GM10847 (cell line): ENCODE data around the gene GADL1.

Source experiments
- POLR2A ChIP-seq: IDR thresholded peaks from 2 replicates; pipeline ENCODE4 v1.6.1; 2011; ENCODE audit not compliant: insufficient read length; ENCODE audit errors: extremely low read depth

The GADL1 gene

DNA sequence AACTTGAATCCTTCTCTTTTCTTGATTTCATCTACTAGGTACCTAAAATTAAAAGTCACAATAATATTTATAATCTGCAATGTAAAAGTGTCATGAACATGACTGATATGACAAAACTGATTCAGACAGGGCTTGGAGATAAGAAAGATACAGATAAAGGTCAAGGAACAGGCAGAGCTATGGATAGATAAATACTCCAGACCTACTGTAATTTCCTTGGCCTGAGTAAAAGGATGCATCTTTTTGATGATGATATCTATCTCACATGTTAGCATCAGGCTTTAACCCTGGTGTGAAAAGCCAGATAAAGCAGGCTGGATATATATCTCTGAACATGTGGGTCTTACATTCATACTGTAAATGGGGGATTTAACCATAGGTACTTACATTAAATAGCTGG is 108.1 kb downstream of the GADL1 start:
- TF ChIP-seq POLR2A: no peak

DNA sequence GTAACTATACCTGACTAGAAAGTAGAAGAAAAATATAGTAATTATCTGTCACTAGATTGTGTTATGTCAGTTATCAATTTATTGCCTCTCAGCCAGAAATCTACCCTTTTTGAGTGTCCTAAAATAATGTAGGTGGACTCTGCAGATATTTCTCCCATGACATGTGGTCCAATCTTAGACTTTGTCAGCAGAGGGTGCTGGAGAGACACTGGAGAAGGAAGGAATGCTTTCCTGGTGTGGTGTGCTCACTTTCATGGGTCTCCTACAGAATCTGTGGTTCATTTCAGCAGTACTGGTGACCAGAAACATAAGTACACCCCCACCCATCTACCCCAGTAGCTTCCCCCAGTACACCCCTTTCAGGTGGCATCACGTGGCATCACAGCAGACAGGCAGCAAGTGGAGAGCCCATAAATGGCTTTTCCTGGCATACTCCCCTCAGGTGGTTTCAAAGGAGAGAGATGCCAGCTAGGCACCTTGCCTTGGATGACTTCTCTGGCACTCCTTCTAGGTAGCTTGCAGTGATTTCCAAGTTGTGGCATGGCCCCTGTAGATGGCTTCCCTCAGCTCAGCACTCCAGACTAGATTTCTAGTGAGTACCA is 114.7 kb downstream of the GADL1 start:
- TF ChIP-seq POLR2A: no peak

- no peak for TF ChIP-seq POLR2A
Measured at GRCh38 chr3:30778933-30779332, 115.5 kb downstream of the GADL1 start.

- no peak for TF ChIP-seq POLR2A
Measured at GRCh38 chr3:30777426-30778113, 116.9 kb downstream of the GADL1 start.

DNA sequence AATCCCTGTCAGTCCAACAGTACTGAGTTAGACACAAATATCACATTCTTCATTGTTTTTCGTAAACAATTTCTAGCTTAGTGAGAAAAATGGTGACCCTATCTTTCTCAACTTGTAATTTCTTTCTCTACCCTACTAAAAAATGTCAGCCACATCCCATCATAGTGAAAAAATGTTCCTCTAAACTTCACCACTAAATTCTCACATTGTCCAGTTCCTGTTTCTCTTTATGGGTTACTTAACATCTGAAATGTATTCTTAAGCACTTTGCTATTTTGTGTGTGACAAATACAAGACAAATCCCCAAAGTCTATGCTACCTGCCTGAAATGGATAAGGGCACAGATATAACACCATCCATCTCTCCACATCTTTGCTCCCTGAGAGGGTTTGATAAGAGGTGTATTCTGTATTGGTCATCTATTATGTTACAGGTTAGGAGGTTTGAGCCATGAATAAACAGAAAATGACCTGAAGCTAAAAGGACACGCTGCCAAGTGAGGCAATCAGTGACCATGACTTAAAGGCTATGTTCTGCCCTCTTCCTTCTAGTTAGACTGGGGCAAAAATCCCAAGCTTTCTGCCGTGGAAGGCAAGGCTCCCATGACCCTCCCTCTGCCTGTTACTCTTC is 118.2 kb downstream of the GADL1 start:
- TF ChIP-seq POLR2A: no peak

- TF ChIP-seq POLR2A: no peak
Measured at GRCh38 chr3:30775040-30775439, 119.4 kb downstream of the GADL1 start.

GRCh38 chr3:30774062-30774461 is 120.4 kb downstream of the GADL1 start:
- TF ChIP-seq POLR2A: no peak

- TF ChIP-seq POLR2A: no peak
Measured at GRCh38 chr3:30770387-30770786, 124.1 kb downstream of the GADL1 start.

DNA sequence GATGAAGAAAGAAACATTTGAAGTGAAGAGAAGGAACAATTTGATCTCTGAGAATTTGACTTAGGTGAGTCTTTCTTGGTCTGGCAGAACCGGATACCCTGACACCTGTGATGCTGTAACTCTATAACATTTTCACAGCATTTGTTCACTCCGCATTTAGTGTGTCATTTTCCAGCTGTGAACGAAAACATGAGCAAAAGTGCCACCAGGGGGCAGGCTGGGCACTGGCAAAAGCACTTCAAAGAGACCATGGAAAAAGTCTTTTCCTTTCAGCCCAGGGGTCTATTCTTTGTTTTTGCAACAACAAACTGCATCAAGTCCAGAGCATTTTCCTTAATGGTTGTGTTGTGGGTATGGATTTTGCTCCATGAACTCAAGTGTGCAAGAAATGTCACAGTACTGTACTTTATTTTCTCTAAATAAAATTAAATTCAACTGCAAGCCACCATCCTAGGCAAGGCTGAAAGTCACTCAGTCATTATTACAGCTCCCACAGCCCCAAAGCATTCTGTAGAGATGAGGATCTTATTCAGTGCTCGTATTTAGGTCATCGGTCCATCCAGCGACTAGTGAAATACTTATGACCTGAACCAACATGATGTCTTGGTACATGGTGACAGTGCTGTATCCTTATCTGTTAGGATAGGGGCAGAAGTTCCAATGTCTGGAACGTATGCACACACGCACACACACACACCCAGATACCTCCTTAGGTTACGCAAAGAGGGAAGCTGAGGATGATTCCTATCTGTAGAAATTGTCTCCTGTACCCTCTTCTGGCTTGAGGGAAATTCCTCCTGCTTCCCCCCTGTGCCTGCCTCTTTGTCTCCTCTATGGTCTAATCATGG is 125.5 kb downstream of the GADL1 start:
- TF ChIP-seq POLR2A: no peak

GRCh38 chr3:30768046-30768445 is 126.4 kb downstream of the GADL1 start:
- TF ChIP-seq POLR2A: no peak

DNA sequence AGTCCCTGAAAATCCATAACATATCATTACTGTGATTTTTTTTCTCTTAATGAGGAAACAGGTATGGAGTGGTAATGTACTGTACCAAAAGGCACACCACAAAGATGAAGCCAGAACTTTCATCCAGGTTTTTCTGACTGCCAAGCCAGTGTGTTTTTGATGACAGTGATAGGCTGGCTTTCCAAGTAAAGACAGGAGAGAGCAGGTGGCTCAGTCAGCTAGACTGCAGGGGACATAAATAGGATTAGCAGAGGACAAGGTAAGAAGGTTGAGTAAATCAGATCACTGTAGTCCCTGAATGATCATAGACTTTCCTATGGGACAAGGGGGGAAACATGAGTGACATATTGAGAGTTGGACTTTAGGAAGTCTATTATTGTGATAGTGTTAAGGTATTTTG is 127.9 kb downstream of the GADL1 start:
- TF ChIP-seq POLR2A: no peak

DNA sequence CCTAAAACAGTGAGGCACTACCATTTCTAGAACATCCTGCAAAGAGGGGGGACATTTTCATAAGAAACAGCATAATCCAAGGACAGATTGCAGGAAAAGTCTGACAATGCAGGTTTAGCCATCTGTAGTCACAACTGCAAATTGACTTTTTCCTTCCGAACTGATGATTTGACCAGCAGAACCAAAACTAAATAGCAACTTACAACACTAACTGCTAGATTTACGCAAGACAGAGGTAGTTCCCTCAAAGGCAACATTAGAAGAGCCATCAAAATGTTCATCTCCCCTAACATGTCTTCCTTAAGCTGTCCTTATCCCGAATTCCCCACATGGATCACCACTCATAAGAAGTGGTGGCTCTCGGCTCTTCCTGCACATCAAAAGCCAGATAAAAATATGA is 129.6 kb downstream of the GADL1 start:
- TF ChIP-seq POLR2A: no peak

DNA sequence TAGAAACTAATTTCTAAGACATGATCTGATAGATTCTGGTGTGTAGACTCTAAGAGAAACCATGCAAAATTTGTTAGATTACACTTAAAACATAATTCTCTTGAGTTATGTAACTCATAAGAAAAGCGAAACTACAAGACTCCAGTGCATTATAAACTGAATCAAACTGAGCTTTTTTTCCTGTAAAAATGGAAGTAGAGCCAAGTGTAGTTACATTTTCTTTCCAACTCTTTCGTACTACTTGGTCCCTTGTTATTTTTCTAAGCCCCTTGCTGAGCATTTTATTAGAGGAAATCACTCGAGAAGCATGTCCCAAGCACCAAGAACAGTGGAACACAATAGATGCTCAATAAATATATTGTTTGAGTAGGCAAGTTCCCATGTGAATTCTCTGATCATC is 130.2 kb downstream of the GADL1 start:
- no peak for TF ChIP-seq POLR2A

DNA sequence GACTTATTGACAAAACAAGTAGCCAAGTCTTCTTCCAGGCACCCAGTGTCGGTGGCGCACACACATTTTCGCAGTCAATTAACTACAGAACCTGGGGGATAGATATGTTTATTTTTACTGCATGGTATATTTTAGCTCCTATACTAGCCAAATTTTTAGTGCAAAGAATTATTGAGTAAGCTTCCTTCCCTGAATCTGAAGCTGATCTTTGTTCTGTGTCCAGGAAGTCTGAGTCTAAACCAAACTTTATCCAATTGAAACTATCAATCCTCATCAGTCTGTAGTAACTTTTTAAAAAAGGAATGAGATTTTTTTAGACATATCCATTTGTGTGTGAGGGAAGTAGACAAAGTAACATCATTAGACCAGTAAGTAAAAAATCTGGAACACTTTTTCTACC is 133.1 kb downstream of the GADL1 start:
- no peak for TF ChIP-seq POLR2A

DNA sequence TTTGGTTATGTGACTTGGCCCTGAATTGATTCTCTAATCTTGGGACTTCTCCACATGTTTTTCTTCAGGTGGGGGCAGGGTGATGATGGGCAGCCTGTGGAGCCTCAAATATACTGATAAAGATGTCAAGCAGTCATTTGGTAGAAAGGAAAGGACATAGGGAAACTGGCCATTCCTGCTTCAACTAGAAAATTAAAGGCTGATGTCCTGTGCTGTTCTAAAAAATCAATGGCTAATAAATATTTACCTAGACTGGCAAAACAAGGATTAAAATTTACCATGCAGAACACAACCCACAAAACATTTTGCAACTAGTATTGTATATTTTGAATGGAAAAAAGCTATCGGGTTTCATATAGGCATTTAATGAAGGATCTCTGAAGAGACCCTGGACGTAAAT is 133.7 kb downstream of the GADL1 start:
- TF ChIP-seq POLR2A: no peak
